ENCODE results near the gene SH3PXD2A. TPM values are rescaled to one million over a fixed set of nuclear protein-coding genes. Genes with fewer than 3 reads are reported as not detected.

Gene SH3PXD2A
- total and polyA plus RNA-seq, 2 experiments from 2014 or later: 1.8 to 5.0 TPM

- TF ChIP-seq ZNF462 (CRISPR knock-in tag; IDR thresholded peaks at IDR 0.05) (no peak), NANOG (IDR thresholded peaks at IDR 0.05; ENCODE audit: borderline replicate concordance) (no peak), CREB1 (CRISPR knock-in tag; IDR thresholded peaks at IDR 0.05; ENCODE audit: low read depth) (no peak)
These were observed 35.3 kb upstream of the SH3PXD2A start (continued) for GRCh38 chr10:103890688-103891087.

GRCh38 chr10:103890194-103890658 lies 34.9 kb upstream of the SH3PXD2A start:
- H3K79me2 ChIP-seq (replicated peaks; ENCODE audit: insufficient read depth): no peaks in the 10 kb centered on the region
- H3K4me1 Mint-ChIP-seq: peaks cover 10% of the 10 kb centered on the region
- H3K4me3 Mint-ChIP-seq: no peak overlapping the region
- H3K4me2 ChIP-seq: no peak overlapping the region
- no peaks in the 10 kb centered on the region for H3K4me1 ChIP-seq (ENCODE audit: insufficient read depth)
- H3K4me3 ChIP-seq: no peak overlapping the region
- H3K9me3 Mint-ChIP-seq: no peaks in the 10 kb centered on the region
- no peaks in the 10 kb centered on the region for H3F3A ChIP-seq (replicated peaks; ENCODE audit: low read depth)
- H3K27ac ChIP-seq (ENCODE audit: low read depth): no peak overlapping the region
- no peaks in the 10 kb centered on the region for H3K36me3 Mint-ChIP-seq (ENCODE audit: low read depth)
- H3K27me3 ChIP-seq (ENCODE audit: insufficient read depth): no peaks in the 10 kb centered on the region
- no peak overlapping the region for H3K27ac Mint-ChIP-seq
- no peak for ATAC-seq
- no peak overlapping the region for H2AFZ ChIP-seq
- no peaks in the 10 kb centered on the region for H3K9me2 ChIP-seq (ENCODE audit: insufficient read depth)
- H3K36me3 ChIP-seq (ENCODE audit: insufficient read depth): peaks cover 6% of the 10 kb centered on the region; the same call in 1 of the 2 replicates
- peaks cover 5% of the 10 kb centered on the region for H3K27me3 Mint-ChIP-seq (ENCODE audit: insufficient read depth, low read depth, poor library complexity)
- no peak for DNase-seq (ENCODE audit: low spot score)
- H4K20me1 ChIP-seq (replicated peaks; ENCODE audit: insufficient read depth): no peaks in the 10 kb centered on the region
- TF ChIP-seq STAT1 (IDR thresholded peaks at IDR 0.05; ENCODE audit: unreplicated experiment) (no peak), ZNF331 (CRISPR knock-in tag; IDR thresholded peaks at IDR 0.05; ENCODE audit: low read depth) (no peak), REST (IDR thresholded peaks at IDR 0.05; ENCODE audit: unreplicated experiment) (no peak), ZNF462 (CRISPR knock-in tag; IDR thresholded peaks at IDR 0.05) (no peak)
